ENCODE results near the gene MAGEA3. TPM values are rescaled to one million over a fixed set of nuclear protein-coding genes. Genes with fewer than 3 reads are reported as not detected.
A peak's percentile ranks its signal among the peaks of the same experiment; 100 is the strongest.
"Not testable (repeated sequence)": the region's sequence is repeated elsewhere in the genome, so short reads cannot be mapped to it uniquely, and the experiment has no call there.

The MAGEA3 gene
- not detected in 2 replicates for total RNA-seq

DNA sequence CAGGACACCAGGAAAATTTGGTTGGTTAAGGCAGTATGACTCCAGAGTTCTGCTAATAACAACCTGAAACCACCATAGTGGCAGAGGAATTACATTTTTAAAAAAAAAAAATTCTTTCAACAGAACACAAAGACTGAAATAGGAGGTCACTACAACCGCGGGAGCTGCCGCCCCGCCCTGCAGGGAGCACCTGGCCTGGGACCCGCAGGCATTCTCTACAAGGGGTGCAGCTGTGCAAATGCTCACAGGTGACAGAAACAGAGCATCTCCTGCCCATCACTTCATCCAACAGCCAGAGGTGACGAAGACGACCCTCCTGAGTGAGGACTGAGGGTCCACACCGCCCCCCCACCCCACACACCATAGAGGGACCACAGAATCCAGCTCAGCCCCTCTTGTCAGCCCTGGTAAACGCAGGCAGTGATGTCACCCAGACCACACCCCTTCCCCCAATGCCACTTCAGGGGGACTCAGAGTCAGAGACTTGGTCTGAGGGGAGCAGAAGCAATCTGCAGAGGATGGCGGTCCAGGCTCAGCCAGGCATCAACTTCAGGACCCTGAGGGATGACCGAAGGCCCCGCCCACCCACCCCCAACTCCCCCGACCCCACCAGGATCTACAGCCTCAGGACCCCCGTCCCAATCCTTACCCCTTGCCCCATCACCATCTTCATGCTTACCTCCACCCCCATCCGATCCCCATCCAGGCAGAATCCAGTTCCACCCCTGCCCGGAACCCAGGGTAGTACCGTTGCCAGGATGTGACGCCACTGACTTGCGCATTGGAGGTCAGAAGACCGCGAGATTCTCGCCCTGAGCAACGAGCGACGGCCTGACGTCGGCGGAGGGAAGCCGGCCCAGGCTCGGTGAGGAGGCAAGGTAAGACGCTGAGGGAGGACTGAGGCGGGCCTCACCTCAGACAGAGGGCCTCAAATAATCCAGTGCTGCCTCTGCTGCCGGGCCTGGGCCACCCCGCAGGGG is at the start of gene MAGEA3:
TSS of gene MAGEA3 (plus strand) at position 843 of the 980 bp plus-strand sequence. CDS start 2,039 bp downstream, outside the sequence.
- H3K9me3 Mint-ChIP-seq; DNase-seq; H3K27me3 Mint-ChIP-seq; H3K4me1 Mint-ChIP-seq; H3K27ac Mint-ChIP-seq; H3K36me3 Mint-ChIP-seq (ENCODE audit: low read depth); intact Hi-C loops (cut with micrococcal nuclease); H3K4me3 Mint-ChIP-seq: not testable (repeated sequence)

DNA sequence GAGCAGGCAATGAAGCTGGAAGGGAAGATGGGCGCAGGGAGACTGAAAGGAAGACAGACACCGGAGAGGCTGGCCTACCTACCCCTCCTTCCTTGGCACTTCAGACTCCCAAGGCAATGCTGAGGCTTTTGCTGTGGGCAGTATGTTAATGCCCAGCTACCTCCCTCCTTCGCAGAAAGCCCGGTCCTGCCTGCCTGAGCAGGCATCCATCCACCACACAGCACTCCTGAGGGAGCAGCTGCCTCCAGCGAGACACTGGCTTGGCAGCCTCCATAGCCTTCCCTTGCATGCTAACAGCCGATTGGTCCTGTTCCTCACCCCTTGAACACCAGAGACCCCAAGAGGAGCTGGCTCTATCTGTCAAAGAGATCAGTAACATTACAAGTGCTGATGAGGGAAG is 46.5 kb upstream of the MAGEA3 start:
- H3K27ac Mint-ChIP-seq: no peak overlapping the region
- H3K27me3 Mint-ChIP-seq: no peaks in the 10 kb centered on the region
- no peaks in the 10 kb centered on the region for H3K9me3 Mint-ChIP-seq
- H3K4me3 Mint-ChIP-seq: no peak overlapping the region
- intact Hi-C loops (cut with micrococcal nuclease): no loop called here
- no peak for DNase-seq
- no peaks in the 10 kb centered on the region for H3K4me1 Mint-ChIP-seq
- H3K36me3 Mint-ChIP-seq (ENCODE audit: low read depth): no peaks in the 10 kb centered on the region

GRCh38 chrX:152652467-152652866 is 46.1 kb upstream of the MAGEA3 start:
- no peaks in the 10 kb centered on the region for H3K9me3 Mint-ChIP-seq
- H3K4me3 Mint-ChIP-seq: no peak overlapping the region
- no peak for DNase-seq
- H3K36me3 Mint-ChIP-seq (ENCODE audit: low read depth): no peaks in the 10 kb centered on the region
- intact Hi-C loops (cut with micrococcal nuclease): no loop called here
- H3K27me3 Mint-ChIP-seq: no peaks in the 10 kb centered on the region
- no peaks in the 10 kb centered on the region for H3K4me1 Mint-ChIP-seq
- no peak overlapping the region for H3K27ac Mint-ChIP-seq

DNA sequence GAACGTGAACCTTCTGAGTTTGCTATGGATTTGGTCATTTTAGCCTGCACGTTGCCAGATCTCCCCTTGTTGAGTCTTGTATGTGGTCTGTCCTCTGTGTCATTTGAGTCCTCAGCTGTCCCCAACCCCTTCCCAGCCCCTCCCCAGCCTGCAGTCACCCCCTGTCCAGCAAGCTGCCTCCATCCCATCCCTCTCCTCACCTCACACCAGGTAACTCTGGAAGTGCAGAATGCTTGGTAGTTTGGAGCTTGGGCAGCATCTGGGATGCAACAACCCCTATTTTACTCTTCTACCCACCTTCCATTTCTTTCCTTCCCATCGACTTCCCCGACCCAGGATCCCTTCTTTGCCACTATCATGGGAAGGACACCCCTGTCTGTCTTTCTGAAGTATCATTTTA is 42.5 kb upstream of the MAGEA3 start:
- intact Hi-C loops (cut with micrococcal nuclease): no loop called here
- Mint-ChIP-seq H3K27me3 (no peaks in the 10 kb centered on the region), H3K4me1 (no peaks in the 10 kb centered on the region), H3K9me3 (no peaks in the 10 kb centered on the region), H3K4me3 (no peak overlapping the region), H3K36me3 (ENCODE audit: low read depth) (no peaks in the 10 kb centered on the region), H3K27ac (no peak overlapping the region)
- no peak for DNase-seq

DNA sequence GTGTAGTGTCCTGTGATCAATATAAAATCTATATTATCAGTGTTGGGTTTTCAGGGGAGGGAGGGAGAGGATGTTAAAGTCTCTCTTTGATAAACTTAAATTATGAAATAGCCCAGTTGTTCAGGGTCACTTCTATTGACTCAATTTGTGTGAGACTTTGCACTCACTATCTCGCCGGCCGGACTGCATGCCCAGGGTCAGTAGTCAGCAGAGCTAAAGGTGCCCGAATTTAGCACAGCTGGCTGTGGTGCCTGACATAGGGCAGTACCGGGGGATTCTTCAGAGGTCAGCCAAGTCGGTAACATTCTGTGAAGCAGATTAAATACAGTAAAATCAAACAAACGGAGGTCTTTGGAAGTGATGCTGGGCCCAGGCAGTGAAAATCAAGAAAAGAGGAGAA is 41.7 kb upstream of the MAGEA3 start:
- intact Hi-C loops (cut with micrococcal nuclease): no loop called here
- no peak overlapping the region for H3K27ac Mint-ChIP-seq
- no peaks in the 10 kb centered on the region for H3K27me3 Mint-ChIP-seq
- no peak overlapping the region for H3K4me3 Mint-ChIP-seq
- H3K36me3 Mint-ChIP-seq (ENCODE audit: low read depth): no peaks in the 10 kb centered on the region
- no peak for DNase-seq
- H3K4me1 Mint-ChIP-seq: no peaks in the 10 kb centered on the region
- H3K9me3 Mint-ChIP-seq: no peaks in the 10 kb centered on the region

- no peaks in the 10 kb centered on the region for H3K9me3 Mint-ChIP-seq
- H3K4me1 Mint-ChIP-seq: no peaks in the 10 kb centered on the region
- H3K36me3 Mint-ChIP-seq (ENCODE audit: low read depth): no peaks in the 10 kb centered on the region
- no peaks in the 10 kb centered on the region for H3K27me3 Mint-ChIP-seq
- H3K27ac Mint-ChIP-seq: no peak overlapping the region
- intact Hi-C loops (cut with micrococcal nuclease): no loop called here
- no peak for DNase-seq
- H3K4me3 Mint-ChIP-seq: no peak overlapping the region
Observed at GRCh38 chrX:152658302-152658701, 40.3 kb upstream of the MAGEA3 start.

GRCh38 chrX:152663086-152663485 is 35.5 kb upstream of the MAGEA3 start:
- no peaks in the 10 kb centered on the region for H3K4me1 Mint-ChIP-seq
- H3K27me3 Mint-ChIP-seq: no peaks in the 10 kb centered on the region
- H3K9me3 Mint-ChIP-seq: no peaks in the 10 kb centered on the region
- H3K36me3 Mint-ChIP-seq (ENCODE audit: low read depth): no peaks in the 10 kb centered on the region
- no peak overlapping the region for H3K4me3 Mint-ChIP-seq
- no peak overlapping the region for H3K27ac Mint-ChIP-seq
- no peak for DNase-seq
- intact Hi-C loops (cut with micrococcal nuclease): no loop called here

GRCh38 chrX:152674135-152674534 is 24.5 kb upstream of the MAGEA3 start:
- H3K4me1 Mint-ChIP-seq: no peaks in the 10 kb centered on the region
- no peaks in the 10 kb centered on the region for H3K36me3 Mint-ChIP-seq (ENCODE audit: low read depth)
- H3K27ac Mint-ChIP-seq: no peak overlapping the region
- DNase-seq: no peak
- H3K9me3 Mint-ChIP-seq: no peaks in the 10 kb centered on the region
- H3K27me3 Mint-ChIP-seq: peaks cover 7% of the 10 kb centered on the region
- intact Hi-C loops (cut with micrococcal nuclease): no loop called here
- H3K4me3 Mint-ChIP-seq: no peak overlapping the region

GRCh38 chrX:152674652-152675051 is 23.9 kb upstream of the MAGEA3 start:
- H3K36me3 Mint-ChIP-seq (ENCODE audit: low read depth); H3K4me3 Mint-ChIP-seq; H3K9me3 Mint-ChIP-seq; H3K27ac Mint-ChIP-seq; H3K4me1 Mint-ChIP-seq; intact Hi-C loops (cut with micrococcal nuclease); DNase-seq; H3K27me3 Mint-ChIP-seq: not testable (repeated sequence)

GRCh38 chrX:152681012-152681411 is 17.6 kb upstream of the MAGEA3 start:
- H3K4me1 Mint-ChIP-seq; H3K4me3 Mint-ChIP-seq; intact Hi-C loops (cut with micrococcal nuclease); H3K9me3 Mint-ChIP-seq; H3K27me3 Mint-ChIP-seq; DNase-seq; H3K36me3 Mint-ChIP-seq (ENCODE audit: low read depth); H3K27ac Mint-ChIP-seq: not testable (repeated sequence)

DNA sequence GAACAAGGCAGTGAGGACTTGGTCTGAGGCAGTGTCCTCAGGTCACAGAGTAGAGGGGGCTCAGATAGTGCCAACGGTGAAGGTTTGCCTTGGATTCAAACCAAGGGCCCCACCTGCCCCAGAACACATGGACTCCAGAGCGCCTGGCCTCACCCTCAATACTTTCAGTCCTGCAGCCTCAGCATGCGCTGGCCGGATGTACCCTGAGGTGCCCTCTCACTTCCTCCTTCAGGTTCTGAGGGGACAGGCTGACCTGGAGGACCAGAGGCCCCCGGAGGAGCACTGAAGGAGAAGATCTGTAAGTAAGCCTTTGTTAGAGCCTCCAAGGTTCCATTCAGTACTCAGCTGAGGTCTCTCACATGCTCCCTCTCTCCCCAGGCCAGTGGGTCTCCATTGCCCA is 1.8 kb downstream of the MAGEA3 start:
- H3K9me3 Mint-ChIP-seq; H3K36me3 Mint-ChIP-seq (ENCODE audit: low read depth); H3K27ac Mint-ChIP-seq; H3K27me3 Mint-ChIP-seq; H3K4me3 Mint-ChIP-seq; H3K4me1 Mint-ChIP-seq; intact Hi-C loops (cut with micrococcal nuclease): not testable (repeated sequence)
- peak; percentile 10 for DNase-seq

DNA sequence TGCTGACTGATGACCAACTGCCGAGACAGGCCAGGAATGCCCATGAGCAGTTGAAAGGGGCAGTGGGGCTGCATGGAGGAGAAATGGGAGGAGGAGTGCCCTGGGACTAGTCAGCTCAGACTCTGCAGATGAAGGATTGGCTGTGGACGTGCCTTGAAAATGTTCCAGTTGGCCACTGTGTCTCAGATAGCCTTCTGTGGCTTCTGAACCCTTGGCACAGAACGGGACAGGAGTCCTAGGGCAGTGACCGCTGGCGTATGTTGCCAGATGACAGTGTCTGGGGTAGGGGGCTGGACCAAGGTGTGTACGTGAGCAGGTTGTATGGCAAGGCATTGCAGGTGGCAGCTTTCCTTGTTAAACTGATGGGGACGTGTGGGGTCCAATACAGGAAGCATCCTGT is 7.9 kb downstream of the MAGEA3 start:
- H3K36me3 Mint-ChIP-seq (ENCODE audit: low read depth); H3K4me1 Mint-ChIP-seq; intact Hi-C loops (cut with micrococcal nuclease); H3K9me3 Mint-ChIP-seq; DNase-seq; H3K4me3 Mint-ChIP-seq; H3K27me3 Mint-ChIP-seq; H3K27ac Mint-ChIP-seq: not testable (repeated sequence)

- H3K36me3 Mint-ChIP-seq (ENCODE audit: low read depth); H3K9me3 Mint-ChIP-seq; H3K27me3 Mint-ChIP-seq; H3K4me3 Mint-ChIP-seq; H3K4me1 Mint-ChIP-seq; intact Hi-C loops (cut with micrococcal nuclease); H3K27ac Mint-ChIP-seq; DNase-seq: not testable (repeated sequence)
Observed at GRCh38 chrX:152709173-152709572, 10.6 kb downstream of the MAGEA3 start, which contains the start of gene CSAG2. CSAG2 (minus strand) TSS chrX:152709273; CDS start chrX:152709112, 161 bp downstream.

- not testable (repeated sequence) for H3K9me3 Mint-ChIP-seq; H3K36me3 Mint-ChIP-seq (ENCODE audit: low read depth)
Observed at GRCh38 chrX:152713195-152713594, 14.6 kb downstream of the MAGEA3 start.

More at GRCh38 chrX:152713195-152713594, 14.6 kb downstream of the MAGEA3 start:
- intact Hi-C loops (cut with micrococcal nuclease); H3K27me3 Mint-ChIP-seq; H3K4me1 Mint-ChIP-seq; H3K27ac Mint-ChIP-seq; H3K4me3 Mint-ChIP-seq; DNase-seq: not testable (repeated sequence)

Data from activated CD4-positive, alpha-beta T cell treated with anti-CD3 and anti-CD28 coated beads, Interleukin-2, amount 10 ng/mL, durations not matched to agents 24 days and 14 days (primary cell).